Measurements from ENCODE around the gene PCNP. TPM values are rescaled to one million over a fixed set of nuclear protein-coding genes. Genes with fewer than 3 reads are reported as not detected.
"Not testable (repeated sequence)": the region's sequence is repeated elsewhere in the genome, so short reads cannot be mapped to it uniquely, and the experiment has no call there.

Gene PCNP
- polyA plus RNA-seq, 4 donors, result 200 to 255 (median 237) TPM

DNA sequence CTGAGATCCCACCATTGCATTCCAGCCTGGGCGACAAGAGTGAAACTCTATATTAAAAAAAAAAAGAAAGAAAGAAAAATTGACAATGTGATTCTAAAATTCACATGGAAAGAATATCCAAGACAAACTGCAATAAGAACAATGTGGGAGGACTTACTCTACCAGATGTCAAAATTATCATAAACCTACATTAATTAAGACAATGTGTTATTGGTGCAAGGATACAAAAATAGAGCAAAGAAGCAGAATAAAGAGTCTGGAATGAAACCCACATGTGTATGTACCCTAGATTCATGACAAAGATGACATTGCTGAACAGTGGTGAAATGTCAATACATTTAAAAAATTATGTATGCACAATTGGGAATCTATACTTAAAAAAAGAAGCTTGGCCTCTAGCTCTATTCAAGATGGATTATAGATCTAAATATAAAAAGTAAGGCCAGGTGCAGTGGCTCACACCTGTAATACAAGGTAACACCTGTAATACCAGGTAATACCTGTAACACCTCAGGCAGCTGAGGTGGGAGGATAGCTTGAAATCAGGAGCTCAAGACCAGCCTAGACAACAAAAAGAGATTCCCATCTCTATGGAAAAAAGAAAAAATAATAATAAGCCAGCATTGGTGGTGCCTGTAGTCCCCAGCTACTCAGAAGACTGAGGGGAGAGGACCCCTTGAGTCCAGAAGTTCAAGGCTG, 57.3 kb downstream of the PCNP start:
- DNase-seq (ENCODE audit: low read depth in 4 of 4, low spot score in 3 of 4), result no peak

DNA sequence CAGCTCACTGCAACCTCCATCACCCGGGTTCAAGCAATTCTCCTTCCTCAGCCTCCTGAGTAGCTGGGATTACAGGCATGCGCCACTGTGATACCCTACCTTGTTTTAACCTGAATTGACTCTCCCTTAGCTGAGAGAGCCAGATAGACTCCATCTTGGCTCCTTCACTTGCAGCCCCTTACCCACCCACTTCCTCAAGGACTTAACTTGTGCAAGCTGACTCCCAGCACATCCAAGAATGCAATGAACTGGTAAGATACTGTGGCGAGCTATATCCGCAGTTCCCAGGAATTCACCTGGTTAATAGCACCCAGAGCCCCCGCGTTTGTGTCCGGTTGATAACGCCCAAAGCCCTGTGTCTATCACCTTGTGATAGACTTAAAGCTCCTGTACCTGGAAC, 58.0 kb downstream of the PCNP start:
- not testable (repeated sequence) for DNase-seq (ENCODE audit: low read depth in 4 of 4, low spot score in 3 of 4)

DNA sequence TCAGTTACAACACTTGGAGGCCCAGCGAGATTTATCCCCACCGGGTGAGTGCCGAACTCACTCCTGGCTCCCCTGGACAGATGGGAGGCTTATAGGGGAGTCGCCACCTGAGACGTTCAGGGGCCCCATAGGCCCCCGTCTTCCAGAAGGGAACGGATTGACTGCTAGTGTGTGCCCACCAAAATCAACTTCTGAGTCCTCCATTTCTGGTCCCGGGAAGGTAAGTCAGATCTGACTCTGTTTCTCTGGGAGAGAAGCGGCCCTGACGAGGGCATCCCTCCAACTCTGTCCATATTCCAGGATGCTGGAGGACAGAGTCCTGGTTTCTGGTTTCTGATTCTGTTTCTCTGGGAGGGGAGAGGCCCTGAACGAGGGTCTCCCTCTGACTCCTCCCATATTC, 58.6 kb downstream of the PCNP start:
- DNase-seq (ENCODE audit: low read depth in 4 of 4, low spot score in 3 of 4), result no peak

DNA sequence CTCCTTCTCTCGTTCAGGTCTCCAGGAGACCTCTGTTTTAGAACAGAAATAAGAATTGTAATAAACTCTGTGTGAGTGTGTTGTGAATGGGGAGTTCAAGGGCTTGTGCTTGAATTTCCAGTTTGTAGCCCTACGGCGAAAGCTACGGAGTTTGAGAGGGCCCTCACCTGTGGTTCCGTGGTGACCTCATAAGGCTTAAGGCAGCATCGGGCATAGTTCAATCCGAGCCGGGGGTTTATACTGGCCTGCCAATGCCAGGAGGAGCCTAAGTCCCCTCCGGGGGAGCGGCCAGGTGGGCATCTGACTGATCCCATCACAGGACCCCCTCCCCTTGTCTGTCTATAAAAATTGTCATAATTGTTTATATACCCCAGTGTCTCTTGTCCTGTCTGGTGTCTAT, 59.2 kb downstream of the PCNP start:
- no peak for DNase-seq (ENCODE audit: low read depth in 4 of 4, low spot score in 3 of 4)

DNA sequence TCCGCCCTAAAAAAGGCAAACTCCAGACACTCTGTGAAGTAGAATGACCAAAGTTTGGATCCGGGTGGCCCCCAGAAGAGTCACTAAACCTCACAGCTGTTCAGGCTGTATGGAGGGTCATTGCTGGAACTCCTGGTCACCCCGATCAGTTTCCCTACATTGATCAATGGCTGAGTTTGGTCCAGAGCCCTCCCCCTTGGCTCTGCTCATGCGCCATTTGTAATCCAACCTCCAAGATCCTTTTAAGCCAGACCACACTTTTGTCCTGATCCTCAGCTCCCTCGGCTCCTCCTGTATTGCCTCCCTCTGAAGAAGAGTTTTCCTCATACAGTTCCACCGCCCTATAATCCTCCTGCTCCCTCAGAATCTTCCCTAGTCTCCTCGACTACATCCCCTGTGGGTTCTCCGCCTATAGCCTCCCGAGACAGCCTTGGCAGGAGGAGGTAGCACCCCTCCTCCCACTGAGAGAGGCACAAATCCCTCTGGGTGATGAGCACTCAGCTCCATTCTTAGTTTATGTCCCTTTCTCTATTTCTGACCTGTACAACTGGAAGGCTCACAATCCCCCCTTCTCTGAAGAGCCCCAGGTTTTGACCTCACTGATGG, 60.7 kb downstream of the PCNP start:
- no peak for DNase-seq (ENCODE audit: low read depth in 4 of 4, low spot score in 3 of 4)

DNA sequence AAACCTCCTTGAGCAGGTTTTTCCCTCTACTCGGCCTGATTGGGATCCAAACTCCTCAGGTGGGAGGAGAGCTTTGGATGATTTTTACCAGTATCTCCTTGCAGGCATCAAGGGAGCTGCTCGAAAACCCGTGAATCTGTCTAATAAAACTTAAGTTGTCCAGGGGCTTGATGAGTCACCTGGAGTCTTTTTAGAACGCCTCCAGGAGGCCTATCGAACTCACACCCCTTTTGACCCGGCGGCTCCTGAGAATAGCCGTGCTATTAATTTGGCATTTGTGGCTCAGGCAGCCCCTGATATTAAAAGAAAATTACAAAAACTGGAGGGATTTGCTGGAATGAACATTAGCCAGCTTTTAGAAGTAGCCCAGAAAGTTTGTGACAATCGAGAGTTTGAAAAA, 61.4 kb downstream of the PCNP start:
- no peak for DNase-seq (ENCODE audit: low read depth in 4 of 4, low spot score in 3 of 4)

DNA sequence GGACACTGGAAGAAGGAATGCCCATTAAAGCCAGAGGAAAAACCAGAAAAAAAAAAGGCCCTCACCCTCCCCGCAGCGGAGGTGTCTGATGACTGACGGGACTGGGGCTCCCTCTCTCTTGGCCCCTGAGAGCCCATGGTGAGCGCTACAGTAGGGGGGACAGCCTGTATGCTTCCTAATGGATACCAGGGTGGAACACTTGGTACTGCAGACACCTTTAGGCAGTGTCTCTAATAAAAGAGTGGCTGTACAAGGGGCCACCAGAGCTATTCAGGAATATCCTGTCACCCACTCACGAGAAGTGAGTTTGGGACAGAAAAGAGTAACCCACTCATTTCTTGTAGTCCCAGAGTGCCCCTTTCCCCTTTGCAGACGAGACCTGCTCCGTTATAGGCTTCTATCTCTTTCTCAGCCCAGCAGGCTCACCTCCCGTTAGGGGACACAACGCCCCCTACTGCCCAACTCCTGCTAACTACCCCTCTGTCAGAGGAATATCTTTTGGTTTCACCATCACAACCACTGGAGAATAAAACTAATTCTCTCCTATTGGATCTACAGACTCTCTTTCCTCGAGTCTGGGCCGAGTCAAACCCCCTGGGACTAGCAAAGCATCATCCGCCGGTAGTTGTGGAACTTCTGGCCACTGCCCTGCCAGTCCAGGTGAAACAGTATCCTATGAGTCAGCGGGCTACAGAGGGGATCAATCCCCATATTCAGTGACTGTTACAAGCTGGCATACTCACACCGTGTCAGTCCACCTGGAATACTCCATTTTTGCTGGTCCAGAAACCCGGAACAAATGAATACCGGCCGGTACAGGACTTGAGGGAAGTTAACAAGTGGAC, 62.2 kb downstream of the PCNP start:
- DNase-seq (ENCODE audit: low read depth in 4 of 4, low spot score in 3 of 4), result peak; percentile 5 to 8 (median 6)

DNA sequence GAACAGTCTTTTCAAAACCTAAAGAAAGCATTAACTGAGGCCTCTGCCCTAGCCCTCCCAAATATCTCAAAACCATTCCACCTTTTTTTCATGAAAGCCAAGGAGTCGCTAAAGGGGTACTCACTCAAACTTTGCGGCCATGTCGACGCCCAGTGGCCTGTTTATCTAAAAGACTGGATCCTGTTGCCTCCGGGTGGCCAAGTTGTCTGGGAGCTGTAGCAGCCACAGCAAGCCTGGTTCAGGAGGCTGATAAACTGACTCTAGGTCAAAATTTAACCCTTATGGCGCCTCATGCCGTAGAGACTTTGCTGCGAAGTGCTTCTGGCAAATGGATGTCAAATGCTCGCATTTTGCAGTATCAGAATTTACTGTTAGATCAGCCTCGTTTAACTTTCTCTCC, 63.5 kb downstream of the PCNP start:
- no peak for DNase-seq (ENCODE audit: low read depth in 4 of 4, low spot score in 3 of 4)

DNA sequence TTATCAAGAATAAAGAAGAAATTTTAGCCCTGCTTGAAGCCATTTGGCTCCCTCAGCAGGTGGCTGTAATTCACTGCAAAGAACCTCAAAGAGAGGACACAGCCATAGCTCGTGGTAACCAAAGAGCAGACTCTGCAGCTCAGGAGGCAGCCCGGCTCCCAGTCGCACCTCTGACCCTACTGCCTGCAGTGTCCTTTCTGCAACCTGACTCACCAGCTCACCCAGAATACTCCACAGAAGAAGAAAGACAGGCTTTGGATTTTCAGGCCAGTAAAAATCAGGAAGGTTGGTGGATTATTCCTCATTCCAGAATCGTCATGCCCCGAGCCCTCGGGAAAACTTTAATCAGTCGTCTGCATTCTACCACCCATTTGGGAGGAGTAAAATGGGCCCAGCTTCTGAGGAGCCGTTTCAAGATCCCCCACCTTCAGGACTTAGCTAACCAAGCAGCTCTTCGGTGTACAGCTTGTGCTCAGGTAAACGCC, 64.3 kb downstream of the PCNP start:
- no peak for DNase-seq (ENCODE audit: low read depth in 4 of 4, low spot score in 3 of 4)

DNA sequence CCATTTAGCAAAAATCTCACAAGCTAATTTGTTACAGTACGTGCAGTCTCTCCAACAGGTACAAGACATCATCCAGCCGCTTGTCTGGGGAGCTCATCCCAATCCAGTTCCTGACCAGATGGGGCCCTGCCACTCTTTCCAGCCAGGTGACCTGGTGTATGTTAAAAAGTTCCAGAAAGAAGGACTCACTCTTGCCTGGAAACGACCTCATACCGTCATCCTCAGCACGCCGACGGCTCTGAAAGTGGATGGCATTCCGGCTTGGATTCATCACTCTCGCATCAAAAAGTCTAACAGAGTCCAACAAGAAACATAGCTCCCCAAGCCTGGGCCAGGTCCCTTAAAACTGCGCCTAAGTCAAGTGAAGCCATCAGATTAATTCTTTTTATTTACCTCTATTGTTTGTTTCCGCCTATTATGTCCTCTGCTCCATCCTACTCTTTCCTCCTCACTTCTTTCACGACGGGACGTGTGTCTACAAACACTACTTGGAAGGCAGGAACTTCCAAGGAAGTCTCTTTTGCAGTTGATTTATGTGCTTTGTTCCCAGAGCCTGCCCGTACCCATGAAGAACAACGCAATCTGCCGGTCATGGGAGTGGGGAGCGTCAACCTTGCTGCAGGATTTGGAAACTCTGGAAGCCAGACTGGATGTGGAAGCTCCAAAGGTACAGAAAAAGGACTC, 65.4 kb downstream of the PCNP start:
- no peak for DNase-seq (ENCODE audit: low read depth in 4 of 4, low spot score in 3 of 4)

DNA sequence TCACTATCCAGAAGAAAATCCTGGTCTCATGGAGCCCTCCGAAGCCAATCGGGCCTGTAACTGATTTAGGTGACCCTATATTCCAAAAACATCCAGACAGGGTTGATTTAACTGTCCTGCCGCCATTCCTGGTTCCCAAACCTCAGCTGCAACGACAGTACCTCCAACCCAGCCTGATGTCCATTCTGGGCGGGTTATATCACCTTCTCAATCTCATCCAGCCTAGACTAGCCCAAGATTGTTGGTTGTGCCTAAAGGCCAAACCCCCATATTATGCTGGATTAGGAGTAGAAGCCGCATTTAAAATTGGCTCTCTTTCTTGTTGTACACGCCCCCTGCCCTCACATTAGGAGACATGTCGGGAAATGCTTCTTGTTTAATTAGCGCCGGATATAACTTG, 66.3 kb downstream of the PCNP start:
- DNase-seq (ENCODE audit: low read depth in 4 of 4, low spot score in 3 of 4), result no peak

DNA sequence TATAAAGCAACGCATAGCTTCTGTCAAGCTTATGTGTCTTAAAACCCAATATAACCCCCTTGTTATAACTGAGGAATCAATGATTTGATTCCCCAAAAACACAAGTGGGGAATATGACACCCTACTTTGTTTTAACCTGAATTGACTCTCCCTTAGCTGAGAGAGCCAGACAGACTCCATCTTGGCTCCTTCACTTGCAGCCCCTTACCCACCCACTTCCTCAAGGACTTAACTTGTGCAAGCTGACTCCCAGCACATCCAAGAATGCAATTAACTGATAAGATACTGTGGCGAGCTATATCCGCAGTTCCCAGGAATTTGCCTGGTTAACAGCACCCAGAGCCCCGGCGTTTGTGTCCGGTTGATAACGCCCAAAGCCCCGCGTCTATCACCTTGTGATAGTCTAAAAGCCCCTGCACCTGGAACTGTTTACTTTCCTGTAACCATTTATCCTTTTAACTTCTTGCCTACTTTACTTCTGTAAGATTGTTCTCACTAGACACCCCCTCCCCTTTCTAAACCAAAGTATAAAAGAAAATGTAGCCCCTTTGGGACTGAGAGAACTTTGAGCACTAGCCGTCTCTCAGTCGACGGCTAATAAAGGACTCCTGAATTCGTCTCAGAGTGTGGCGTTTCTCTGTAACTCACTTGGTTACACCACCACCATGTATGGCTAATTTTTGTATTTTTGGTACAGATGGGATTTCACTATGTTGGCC, 67.6 kb downstream of the PCNP start:
- DNase-seq (ENCODE audit: low read depth in 4 of 4, low spot score in 3 of 4), result not testable (repeated sequence)

DNA sequence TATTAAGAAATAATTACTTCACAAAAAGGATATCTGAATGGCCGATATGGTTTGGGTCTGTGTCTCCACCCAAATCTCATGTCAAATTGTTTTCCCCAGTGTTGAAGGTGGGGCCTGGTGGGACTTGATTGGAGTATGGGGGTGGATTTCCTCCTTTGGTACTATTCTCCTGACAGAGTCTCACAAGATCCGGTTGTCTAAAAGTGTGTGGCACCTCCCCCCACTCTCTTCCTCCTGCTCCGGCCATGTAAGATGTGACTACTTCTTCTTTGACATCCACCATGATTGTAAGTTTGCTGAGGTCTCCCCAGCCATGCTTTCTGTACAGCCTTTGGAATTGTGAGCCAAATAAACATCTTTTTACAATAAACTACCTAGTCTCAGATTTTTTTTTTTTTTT, 68.5 kb downstream of the PCNP start:
- DNase-seq (ENCODE audit: low read depth in 4 of 4, low spot score in 3 of 4), result no peak

DNA sequence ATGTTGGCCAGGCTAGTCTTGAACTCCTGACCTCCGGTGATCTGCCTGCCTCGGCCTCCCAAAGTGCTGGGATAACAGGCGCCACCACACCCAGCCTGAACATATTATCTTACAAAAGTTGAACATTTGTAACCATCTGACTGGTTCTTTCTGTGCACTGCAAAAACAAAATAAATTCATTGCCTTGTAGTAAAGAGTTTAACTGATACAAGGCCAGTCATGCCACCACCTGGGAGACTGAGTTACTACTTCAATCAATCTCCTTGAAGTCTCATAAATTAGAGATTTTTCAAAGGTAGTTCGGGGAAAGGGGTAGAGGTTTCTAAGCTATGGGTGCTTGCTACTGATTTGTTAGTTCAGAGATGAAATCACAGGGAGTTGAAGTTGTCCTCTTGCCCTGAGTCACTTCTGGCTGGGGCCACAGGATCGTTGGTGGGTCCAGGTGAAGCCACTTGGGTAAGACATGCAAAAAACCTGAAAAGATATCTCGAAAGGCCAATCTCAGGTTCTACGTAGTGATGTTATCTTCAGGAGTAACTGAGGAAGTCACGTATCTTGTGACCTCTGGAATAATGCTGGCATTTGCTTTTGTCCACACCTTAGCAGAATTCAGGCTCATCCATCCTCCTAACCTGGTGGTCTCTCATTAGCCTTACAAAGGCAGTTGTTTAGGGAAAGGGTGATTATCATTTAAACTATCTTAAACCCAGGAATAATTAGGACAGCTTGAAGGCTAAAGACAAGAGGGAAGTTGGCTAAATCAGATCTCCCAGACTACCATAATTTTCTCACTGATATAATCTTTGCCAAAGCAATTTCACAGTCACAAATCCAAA, 69.2 kb downstream of the PCNP start:
- DNase-seq (ENCODE audit: low read depth in 4 of 4, low spot score in 3 of 4), result no peak

Other genes with a start within 250 kb of the PCNP start
- gene SENP7, start 61.0 kb upstream of the PCNP start, polyA plus RNA-seq (ENCODE audit: insufficient read length in 4 of 4), result 10 to 100 TPM; 59.6 to 85.8 (median 80.2) TPM
- 10 to 100 TPM; 32.1 to 43.5 (median 41.2) TPM for gene TRMT10C, start 12.3 kb upstream of the PCNP start, polyA plus RNA-seq (ENCODE audit: insufficient read length in 4 of 4)
- gene ZBTB11, start 103.0 kb downstream of the PCNP start, polyA plus RNA-seq (ENCODE audit: insufficient read length in 4 of 4), result 10 to 100 TPM; 20.7 to 25.2 (median 23.9) TPM
- gene RPL24, start 112.5 kb downstream of the PCNP start, polyA plus RNA-seq (ENCODE audit: insufficient read length in 4 of 4), result 1,000 to 10,000 TPM; 1,316 to 1,732 (median 1,468) TPM
- 10 to 100 TPM; 12.8 to 15.7 (median 14.1) TPM for gene CEP97, start 150.4 kb downstream of the PCNP start, polyA plus RNA-seq (ENCODE audit: insufficient read length in 4 of 4)
- 1 to 10 TPM; 5.7 to 8.6 (median 8.0) TPM for gene NXPE3, start 205.0 kb downstream of the PCNP start, polyA plus RNA-seq (ENCODE audit: insufficient read length in 4 of 4)

All from right renal pelvis (tissue), 4 donors.